ENCODE measurements around the gene CATSPERD. TPM values are rescaled to one million over a fixed set of nuclear protein-coding genes. Genes with fewer than 3 reads are reported as not detected.

Gene CATSPERD
- total and polyA plus RNA-seq, 2 donors: 0.05 TPM

GRCh38 chr19:5824751-5825150 is 104.3 kb downstream of the CATSPERD start:
- 97% methylated on average over 10 of the region's 10 CpGs for WGBS
- Histone ChIP-seq H3K27me3 (ENCODE audit: control insufficient read depth in 2 of 2, insufficient read depth in 1 of 2, low read length in 1 of 2) (peaks cover 7 to 38% of the 10 kb centered on the region in 2 donors), H3K4me1 (ENCODE audit: control insufficient read depth in 2 of 2, insufficient read depth in 2 of 2, low read length in 2 of 2) (peaks cover 24 to 34% of the 10 kb centered on the region in 2 donors), H3K27ac (ENCODE audit: low read depth in 1 of 2, low read length in 1 of 2) (no peak overlapping the region), H3K4me3 (ENCODE audit: low read length in 2 of 2) (no peak overlapping the region), H3K36me3 (ENCODE audit: control insufficient read depth in 2 of 2, insufficient read depth in 2 of 2, low read length in 1 of 2) (no peaks in the 10 kb centered on the region), H3K9me3 (ENCODE audit: control insufficient read depth in 2 of 2, insufficient read depth in 1 of 2, low read length in 1 of 2) (peaks cover 0 to 9% of the 10 kb centered on the region in 2 donors)
- no peak for DNase-seq (ENCODE audit: low read depth in 6 of 9, low spot score in 9 of 9)

GRCh38 chr19:5825178-5825577 is 104.7 kb downstream of the CATSPERD start:
- H3K4me3 ChIP-seq (ENCODE audit: low read length in 2 of 2): no peak overlapping the region
- no peaks in the 10 kb centered on the region for H3K36me3 ChIP-seq (ENCODE audit: control insufficient read depth in 2 of 2, insufficient read depth in 2 of 2, low read length in 1 of 2)
- 98% methylated on average over 21 of the region's 21 CpGs for WGBS
- peaks cover 0 to 9% of the 10 kb centered on the region in 2 donors for H3K9me3 ChIP-seq (ENCODE audit: control insufficient read depth in 2 of 2, insufficient read depth in 1 of 2, low read length in 1 of 2)
- peaks cover 7 to 43% of the 10 kb centered on the region in 2 donors for H3K27me3 ChIP-seq (ENCODE audit: control insufficient read depth in 2 of 2, insufficient read depth in 1 of 2, low read length in 1 of 2)
- no peak overlapping the region for H3K27ac ChIP-seq (ENCODE audit: low read depth in 1 of 2, low read length in 1 of 2)
- DNase-seq (ENCODE audit: low read depth in 6 of 9, low spot score in 9 of 9): no peak
- H3K4me1 ChIP-seq (ENCODE audit: control insufficient read depth in 2 of 2, insufficient read depth in 2 of 2, low read length in 2 of 2): peaks cover 24 to 34% of the 10 kb centered on the region in 2 donors

- 13% methylated on average over 24 of the region's 24 CpGs for WGBS
These were observed 106.3 kb downstream of the CATSPERD start for GRCh38 chr19:5826531-5827341.

GRCh38 chr19:5827342-5827890 is 107.0 kb downstream of the CATSPERD start:
- Histone ChIP-seq H3K27ac (ENCODE audit: low read depth in 1 of 2, low read length in 1 of 2) (peak overlapping the region; percentile 75 to 87), H3K9me3 (ENCODE audit: control insufficient read depth in 2 of 2, insufficient read depth in 1 of 2, low read length in 1 of 2) (peaks cover 0 to 9% of the 10 kb centered on the region in 2 donors), H3K27me3 (ENCODE audit: control insufficient read depth in 2 of 2, insufficient read depth in 1 of 2, low read length in 1 of 2) (peaks cover 7 to 36% of the 10 kb centered on the region in 2 donors), H3K4me3 (ENCODE audit: low read length in 2 of 2) (peak overlapping the region; percentile 17 to 60), H3K4me1 (ENCODE audit: control insufficient read depth in 2 of 2, insufficient read depth in 2 of 2, low read length in 2 of 2) (peaks cover 24 to 34% of the 10 kb centered on the region in 2 donors), H3K36me3 (ENCODE audit: control insufficient read depth in 2 of 2, insufficient read depth in 2 of 2, low read length in 1 of 2) (no peaks in the 10 kb centered on the region)
- no peak for DNase-seq (ENCODE audit: low read depth in 6 of 9, low spot score in 9 of 9)
- 19% methylated on average over 37 of the region's 37 CpGs for WGBS

More at GRCh38 chr19:5826531-5827341, 106.3 kb downstream of the CATSPERD start:
- H3K27ac ChIP-seq (ENCODE audit: low read depth in 1 of 2, low read length in 1 of 2): peak overlapping the region; percentile 11 to 75
- peak in 8 of 9 donors; percentile 59 to 91 (median 76) for DNase-seq (ENCODE audit: low read depth in 6 of 9, low spot score in 9 of 9)
- H3K27me3 ChIP-seq (ENCODE audit: control insufficient read depth in 2 of 2, insufficient read depth in 1 of 2, low read length in 1 of 2): peaks cover 7 to 41% of the 10 kb centered on the region in 2 donors
- peak overlapping the region in 1 of 2 donors; percentile 25 for H3K4me3 ChIP-seq (ENCODE audit: low read length in 2 of 2)
- H3K36me3 ChIP-seq (ENCODE audit: control insufficient read depth in 2 of 2, insufficient read depth in 2 of 2, low read length in 1 of 2): no peaks in the 10 kb centered on the region
- H3K9me3 ChIP-seq (ENCODE audit: control insufficient read depth in 2 of 2, insufficient read depth in 1 of 2, low read length in 1 of 2): peaks cover 0 to 9% of the 10 kb centered on the region in 2 donors
- H3K4me1 ChIP-seq (ENCODE audit: control insufficient read depth in 2 of 2, insufficient read depth in 2 of 2, low read length in 2 of 2): peaks cover 24 to 34% of the 10 kb centered on the region in 2 donors

GRCh38 chr19:5827891-5828660 is 107.6 kb downstream of the CATSPERD start:
- peak; percentile 72 to 92 (median 83) for DNase-seq (ENCODE audit: low read depth in 6 of 9, low spot score in 9 of 9)
- H3K27me3 ChIP-seq (ENCODE audit: control insufficient read depth in 2 of 2, insufficient read depth in 1 of 2, low read length in 1 of 2): peaks cover 7 to 35% of the 10 kb centered on the region in 2 donors
- peak overlapping the region; percentile 54 to 60 for H3K4me3 ChIP-seq (ENCODE audit: low read length in 2 of 2)
- H3K9me3 ChIP-seq (ENCODE audit: control insufficient read depth in 2 of 2, insufficient read depth in 1 of 2, low read length in 1 of 2): peaks cover 0 to 9% of the 10 kb centered on the region in 2 donors
- H3K4me1 ChIP-seq (ENCODE audit: control insufficient read depth in 2 of 2, insufficient read depth in 2 of 2, low read length in 2 of 2): peaks cover 24 to 34% of the 10 kb centered on the region in 2 donors
- H3K27ac ChIP-seq (ENCODE audit: low read depth in 1 of 2, low read length in 1 of 2): peak overlapping the region; percentile 68 to 87
- no peaks in the 10 kb centered on the region for H3K36me3 ChIP-seq (ENCODE audit: control insufficient read depth in 2 of 2, insufficient read depth in 2 of 2, low read length in 1 of 2)
- WGBS: under 1% methylated on average over 91 of the region's 91 CpGs

Other genes with a start within 250 kb of the CATSPERD start
- 0.19 TPM for gene TINCR, start 152.7 kb upstream of the CATSPERD start, total RNA-seq
- 0.71 TPM for gene TINCR, start 152.7 kb upstream of the CATSPERD start, polyA plus RNA-seq
- gene SAFB2, start 97.9 kb upstream of the CATSPERD start, total RNA-seq: 22.2 TPM
- 60.6 TPM for gene SAFB2, start 97.9 kb upstream of the CATSPERD start, polyA plus RNA-seq
- gene SAFB, start 97.6 kb upstream of the CATSPERD start, total RNA-seq: 32.6 TPM
- gene SAFB, start 97.6 kb upstream of the CATSPERD start, polyA plus RNA-seq: 73.3 TPM
- 70.5 TPM for gene MICOS13, start 40.1 kb upstream of the CATSPERD start, total RNA-seq
- gene MICOS13, start 40.1 kb upstream of the CATSPERD start, polyA plus RNA-seq: 67.6 TPM
- 4.6 TPM for gene HSD11B1L, start 39.6 kb upstream of the CATSPERD start, total RNA-seq
- 6.5 TPM for gene HSD11B1L, start 39.6 kb upstream of the CATSPERD start, polyA plus RNA-seq
- gene RPL36, start 30.3 kb upstream of the CATSPERD start, total RNA-seq: 1,127 TPM
- 1,924 TPM for gene RPL36, start 30.3 kb upstream of the CATSPERD start, polyA plus RNA-seq
- 34.3 TPM for gene LONP1, start 491 bp upstream of the CATSPERD start, total RNA-seq
- 37.7 TPM for gene LONP1, start 491 bp upstream of the CATSPERD start, polyA plus RNA-seq
- gene PRR22, start 64.1 kb downstream of the CATSPERD start, total RNA-seq: 1.6 TPM
- 13.6 TPM for gene PRR22, start 64.1 kb downstream of the CATSPERD start, polyA plus RNA-seq
- gene DUS3L, start 70.5 kb downstream of the CATSPERD start, total RNA-seq: 25.2 TPM
- 43.9 TPM for gene DUS3L, start 70.5 kb downstream of the CATSPERD start, polyA plus RNA-seq
- gene NRTN, start 84.4 kb downstream of the CATSPERD start, total RNA-seq: 1.7 TPM
- gene NRTN, start 84.4 kb downstream of the CATSPERD start, polyA plus RNA-seq: 4.0 TPM
- under 0.01 TPM for gene FUT6, start 119.1 kb downstream of the CATSPERD start, total RNA-seq
- 0.43 TPM for gene FUT6, start 119.1 kb downstream of the CATSPERD start, polyA plus RNA-seq
- gene FUT3, start 130.8 kb downstream of the CATSPERD start, total RNA-seq: 0.19 TPM
- 2.9 TPM for gene FUT3, start 130.8 kb downstream of the CATSPERD start, polyA plus RNA-seq
- 0.05 TPM for gene FUT5, start 149.9 kb downstream of the CATSPERD start, total RNA-seq
- gene FUT5, start 149.9 kb downstream of the CATSPERD start, polyA plus RNA-seq: not detected
- 218 TPM for gene NDUFA11, start 183.2 kb downstream of the CATSPERD start, total RNA-seq
- 292 TPM for gene NDUFA11, start 183.2 kb downstream of the CATSPERD start, polyA plus RNA-seq
- 5.9 TPM for gene VMAC, start 184.2 kb downstream of the CATSPERD start, total RNA-seq
- gene VMAC, start 184.2 kb downstream of the CATSPERD start, polyA plus RNA-seq: 10.8 TPM
- gene CAPS, start 193.6 kb downstream of the CATSPERD start, total RNA-seq: 6.5 TPM
- 70.4 TPM for gene CAPS, start 193.6 kb downstream of the CATSPERD start, polyA plus RNA-seq

All from thymus (tissue), 11 donors.